Endometrial microvascular endothelial cells (primary cell): ENCODE measurements around the gene FHIT. TPM values are rescaled to one million over a fixed set of nuclear protein-coding genes. Genes with fewer than 3 reads are reported as not detected.

Experiments
- in situ Hi-C: cut with HindIII; loops from 2 replicates; pipeline ENCODE4 v1.10.0; 2017; ENCODE audit warnings: low sequenced_read_pairs, low pct_unique_long_range_greater_than_20kb; ENCODE audit errors: inconsistent ontology term
- total RNA-seq: library from RNA; depleted of rRNA; stranded (reverse); fragments of >200 nt; gene quantifications from one replicate; pipeline ENCODE4 v1.2.3, GENCODE V29; 2015; ENCODE audit errors: inconsistent ontology term

Gene FHIT
- total RNA-seq, 1 donor from 2014 or later: 0.19 TPM

- in situ Hi-C loops: no loop called here
Observed at GRCh38 chr3:60033901-60034453, 1217.3 kb downstream of the FHIT start.

DNA sequence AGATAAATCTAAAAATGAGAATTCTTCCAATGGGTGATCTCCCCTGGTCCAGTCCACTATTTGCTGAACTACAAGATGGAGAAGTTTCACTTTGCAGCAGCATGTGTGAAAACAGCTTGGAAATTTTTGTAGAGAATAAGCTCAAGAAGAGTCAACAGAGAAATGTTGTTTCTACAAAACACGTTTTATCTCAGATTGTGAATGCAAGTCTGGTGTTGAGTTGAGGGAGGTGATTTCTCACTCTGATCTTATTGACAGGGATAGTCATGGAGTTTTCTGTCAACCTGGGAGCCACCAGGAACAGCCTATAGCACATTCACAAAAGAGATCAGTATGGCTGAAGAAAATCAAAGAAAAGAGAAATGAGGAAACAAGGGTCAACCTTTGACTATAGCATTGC is 1220.3 kb downstream of the FHIT start:
- in situ Hi-C loops: no loop called here

DNA sequence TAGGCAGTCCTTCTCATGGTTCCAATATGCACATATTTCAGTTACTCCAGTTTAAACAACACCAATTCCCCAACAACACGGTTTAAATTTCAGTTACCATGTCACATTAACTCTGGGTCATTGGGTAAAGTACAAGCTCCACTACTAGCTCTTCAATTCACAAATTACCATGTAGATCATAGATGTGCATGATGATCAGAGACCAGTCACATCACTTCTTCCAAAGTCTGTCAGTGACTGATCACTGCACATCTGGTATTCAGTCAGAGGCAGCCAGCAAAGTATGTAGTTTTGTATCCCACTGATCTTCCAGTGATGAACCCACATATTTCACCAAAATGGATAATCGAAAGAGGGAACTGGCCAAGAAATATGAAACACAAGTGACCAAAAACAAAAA is 1223.0 kb downstream of the FHIT start:
- in situ Hi-C loops: no loop called here

GRCh38 chr3:60027335-60027734 is 1223.9 kb downstream of the FHIT start:
- in situ Hi-C loops: no loop called here

GRCh38 chr3:60025096-60026050 is 1225.9 kb downstream of the FHIT start:
- in situ Hi-C loops: no loop called here

DNA sequence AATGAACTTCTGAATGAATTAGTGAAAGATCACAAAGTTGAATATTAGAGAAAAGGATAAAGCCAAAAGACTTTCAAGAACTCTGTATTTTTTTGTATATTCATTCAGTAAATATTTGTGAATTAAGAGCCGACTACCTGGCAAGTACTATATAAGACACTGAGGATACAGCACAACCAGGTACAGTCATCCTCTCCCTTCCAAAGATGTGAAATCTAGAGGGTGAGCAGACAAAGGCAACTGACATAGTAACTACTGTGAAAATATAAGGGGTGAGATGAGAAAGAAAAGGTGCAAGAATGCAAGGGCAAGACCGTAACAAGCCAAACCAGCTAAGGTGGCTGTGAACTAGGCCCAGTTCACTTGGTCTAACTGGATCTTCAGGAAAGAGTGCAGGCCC is 1226.9 kb downstream of the FHIT start:
- in situ Hi-C loops: no loop called here

- in situ Hi-C loops: no loop called here
Observed at GRCh38 chr3:60023189-60023588, 1228.1 kb downstream of the FHIT start.

GRCh38 chr3:60017631-60018030 is 1233.6 kb downstream of the FHIT start:
- in situ Hi-C loops: no loop called here

DNA sequence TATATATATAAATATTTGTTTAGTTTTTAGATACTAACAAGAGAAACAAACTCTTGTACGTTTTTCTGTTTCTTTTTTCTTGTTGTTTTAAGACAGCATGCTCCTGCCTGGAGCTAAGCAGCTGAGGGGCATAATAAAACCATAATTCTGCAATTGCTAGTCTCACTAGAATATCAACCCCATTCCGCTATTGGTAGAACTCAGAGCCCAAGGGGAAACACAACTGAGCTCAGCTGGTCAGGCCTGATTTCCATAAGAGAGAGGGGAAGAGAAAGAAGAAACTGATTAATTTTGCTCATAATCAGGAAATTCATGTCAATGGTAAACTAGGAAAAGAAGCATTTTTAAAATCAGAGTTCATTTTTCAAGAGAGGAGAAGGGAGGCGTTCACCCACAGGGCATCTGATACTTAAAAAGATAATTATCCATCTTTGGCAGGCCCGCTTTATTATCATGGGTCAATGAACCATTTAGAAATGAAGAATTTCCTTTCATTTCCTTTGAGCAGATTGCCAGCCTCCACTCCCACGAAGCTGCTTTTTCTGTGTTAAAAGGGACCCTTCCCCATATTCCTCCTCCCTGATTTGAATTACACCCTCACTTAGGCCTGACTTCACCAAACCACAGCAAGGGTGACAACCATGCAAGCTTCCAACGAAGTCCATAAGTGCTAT is 1236.1 kb downstream of the FHIT start:
- in situ Hi-C loops: no loop called here

DNA sequence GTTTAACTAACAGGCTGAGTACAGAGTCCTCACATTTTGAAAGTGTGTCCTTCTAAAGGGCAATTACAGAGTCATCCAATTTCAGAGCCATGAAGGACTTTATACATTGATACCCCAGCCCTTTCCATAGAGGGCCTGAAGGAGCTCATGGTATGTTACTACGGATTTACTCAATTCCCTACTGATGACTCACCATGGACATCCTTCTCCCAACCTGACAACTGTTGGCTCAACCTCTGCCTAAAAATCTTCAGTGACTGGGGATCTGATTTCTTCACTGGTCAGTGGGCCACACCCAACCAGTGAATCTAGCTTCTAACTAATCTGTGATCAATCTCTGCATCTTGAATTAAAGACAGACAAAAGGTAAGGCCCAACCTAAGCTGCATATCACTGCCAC is 1238.0 kb downstream of the FHIT start:
- in situ Hi-C loops: no loop called here

- in situ Hi-C loops: no loop called here
Observed at GRCh38 chr3:60011218-60011617, 1240.0 kb downstream of the FHIT start.

DNA sequence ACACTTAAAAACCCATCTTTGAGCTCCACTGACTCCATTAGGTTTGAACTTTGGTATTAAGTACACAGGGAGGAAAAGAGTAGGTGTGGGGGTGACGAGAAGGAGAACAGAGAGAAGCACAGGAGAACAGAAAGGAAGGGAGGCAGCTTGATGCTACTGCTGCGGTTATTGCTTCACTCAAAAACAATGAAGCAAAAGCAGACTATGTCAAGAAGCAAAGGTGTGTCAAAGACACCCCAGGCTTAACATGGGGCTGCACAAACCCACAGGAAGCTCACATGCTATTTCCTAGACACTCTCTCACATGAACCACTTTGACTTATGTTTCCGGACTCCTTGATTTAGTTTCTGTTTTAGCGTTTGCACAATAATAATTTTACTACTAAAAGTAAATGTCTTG is 1240.5 kb downstream of the FHIT start:
- in situ Hi-C loops: no loop called here

DNA sequence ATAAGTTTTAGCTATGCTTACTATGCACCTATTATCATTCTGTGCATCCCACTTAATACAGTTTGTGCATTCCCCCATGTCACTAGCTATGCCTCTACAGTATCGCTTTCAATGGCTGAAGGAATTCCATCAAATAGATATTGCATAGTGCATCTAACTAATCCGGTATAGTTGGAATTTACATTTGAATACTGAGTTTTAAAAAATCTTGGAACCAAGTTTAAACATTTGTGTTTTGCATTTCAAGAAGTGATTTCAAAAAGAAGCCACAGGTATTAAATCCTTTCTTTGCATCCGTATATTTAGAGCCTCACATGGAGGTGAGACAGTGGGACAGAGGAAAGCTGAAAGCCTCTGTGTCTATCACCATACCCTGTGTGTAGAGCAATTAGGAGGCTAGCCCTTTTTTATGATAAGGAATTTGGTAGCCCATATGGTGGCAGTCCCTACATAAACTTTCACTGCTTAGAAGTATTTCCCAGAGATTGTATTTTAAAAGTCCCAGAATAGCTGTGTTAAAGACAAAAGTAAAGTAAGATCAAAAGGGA is 1241.2 kb downstream of the FHIT start:
- in situ Hi-C loops: no loop called here

DNA sequence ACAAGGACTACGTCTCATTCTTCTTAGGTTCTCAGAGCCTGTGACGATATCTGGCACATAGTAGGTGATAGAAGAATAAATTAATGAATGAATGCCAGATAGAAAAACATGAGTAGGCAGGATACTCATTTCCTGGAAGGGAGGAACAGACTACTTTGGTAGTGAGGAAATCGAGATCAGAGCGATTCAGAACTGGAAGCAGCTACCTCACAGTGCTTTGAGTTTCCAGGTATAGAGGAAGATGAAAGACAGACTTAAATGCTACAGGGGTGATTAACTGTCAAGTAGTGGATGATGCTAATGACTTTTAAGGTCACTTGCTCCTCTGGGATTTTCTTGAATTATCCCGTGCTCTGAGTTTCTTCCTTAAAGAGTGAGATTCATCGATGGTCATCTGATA is 1249.9 kb downstream of the FHIT start:
- in situ Hi-C loops: no loop called here

DNA sequence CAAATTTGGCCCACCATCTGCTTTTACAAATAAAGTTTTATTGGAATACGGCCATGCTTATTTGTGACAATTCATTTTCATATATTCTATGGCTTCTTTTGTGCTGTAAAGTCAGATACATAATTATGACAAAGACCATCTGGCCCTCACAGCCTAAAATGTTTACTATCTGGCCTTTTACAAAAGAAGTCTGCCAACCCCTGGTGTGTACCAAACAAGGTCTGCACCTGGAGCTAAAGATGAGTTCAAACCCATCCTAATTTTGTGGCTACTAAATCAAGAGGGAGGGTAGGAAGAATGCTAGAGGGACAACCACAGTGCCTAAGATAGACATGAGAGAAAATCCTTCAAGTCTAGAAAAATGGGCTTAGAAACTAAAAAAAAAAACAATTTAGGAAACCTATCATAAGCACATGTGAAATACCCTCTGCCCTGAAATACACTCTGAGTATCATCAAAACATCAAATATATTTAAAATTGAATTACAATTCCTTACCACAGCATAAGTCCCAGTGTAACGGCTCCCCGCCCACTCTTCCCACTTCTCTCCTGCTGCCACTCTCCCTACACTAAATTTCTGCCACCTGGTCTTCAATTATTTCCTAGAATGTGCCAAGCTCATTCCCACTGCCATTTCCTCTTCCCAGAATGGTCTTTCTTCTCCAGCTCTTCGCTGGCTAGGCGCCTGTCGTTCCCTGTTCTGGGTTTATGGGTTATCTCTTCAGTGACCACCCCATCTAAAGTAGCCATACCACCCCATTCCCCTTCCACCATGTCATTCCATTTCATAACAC is 1250.7 kb downstream of the FHIT start:
- in situ Hi-C loops: no loop called here

- in situ Hi-C loops: no loop called here
Observed at GRCh38 chr3:59998058-59998457, 1253.2 kb downstream of the FHIT start.

DNA sequence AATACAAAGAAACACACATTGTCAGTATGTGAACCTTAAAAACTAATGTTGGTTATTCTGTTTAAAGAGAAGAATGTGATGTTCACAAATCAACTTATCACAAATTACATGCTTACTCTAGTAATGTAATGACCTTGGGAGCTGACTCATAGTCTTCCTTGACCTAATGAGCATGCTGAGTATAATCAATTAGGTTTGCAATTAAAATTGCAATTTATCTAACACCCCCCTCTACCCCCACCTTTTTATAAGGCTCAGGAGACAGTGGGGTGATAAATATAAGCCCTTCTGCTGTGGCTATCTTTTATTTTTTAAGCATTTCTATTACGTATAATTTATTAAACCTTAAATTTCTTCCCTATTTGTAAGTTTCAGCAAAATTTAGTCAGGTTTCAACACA is 1253.7 kb downstream of the FHIT start:
- in situ Hi-C loops: no loop called here

DNA sequence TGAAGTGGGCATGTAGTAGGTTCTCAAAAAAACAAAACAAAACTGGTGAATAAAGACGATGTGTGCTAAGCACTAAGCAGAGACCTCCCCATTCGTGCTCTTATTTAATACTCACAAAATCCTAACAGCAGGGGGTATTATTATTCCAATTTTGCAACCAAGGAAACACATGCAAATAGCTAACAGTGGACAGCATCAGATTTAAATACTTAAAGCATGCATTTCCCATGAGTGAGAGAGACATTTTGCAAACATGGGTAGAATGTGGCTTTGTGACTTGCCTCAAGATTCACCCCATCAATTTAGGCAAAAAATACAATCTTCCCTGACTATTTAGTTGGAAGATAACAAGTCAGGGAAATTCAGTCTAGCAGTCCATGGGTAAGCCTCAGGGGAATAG is 1255.2 kb downstream of the FHIT start:
- in situ Hi-C loops: no loop called here

DNA sequence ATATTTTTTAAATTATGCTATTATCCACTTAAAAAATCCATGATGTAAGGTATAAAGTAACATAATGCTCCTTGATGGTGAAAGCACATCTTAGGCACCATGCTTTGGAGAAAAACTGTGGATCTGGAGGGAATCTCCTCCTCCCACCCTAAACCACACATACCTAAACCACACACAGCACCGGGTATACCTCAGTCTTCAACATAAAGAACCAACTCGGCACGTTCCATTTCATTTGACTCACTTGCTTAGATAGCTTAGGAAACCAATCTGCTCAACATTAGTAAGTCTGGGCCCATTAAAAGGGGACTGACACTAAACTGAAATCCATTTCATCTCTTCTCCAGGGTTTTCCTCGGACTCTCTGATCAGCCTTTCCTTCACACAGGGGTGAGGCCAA is 1255.7 kb downstream of the FHIT start:
- in situ Hi-C loops: no loop called here
